HG03066 (cell line): Measurements from ENCODE around the gene NPIPB9.

Experiments used
- ATAC-seq: cut with Tn5 transposase; IDR thresholded peaks from one replicate; pipeline ENCODE4 v1.9.1; 2021; ENCODE audit warnings: low read depth; ENCODE audit not compliant: unreplicated experiment

The NPIPB9 gene

GRCh38 chr16:28821874-28822519, 70.4 kb downstream of the NPIPB9 start:
- no peak for ATAC-seq
